Small intestine (tissue), 7 donors: ENCODE results near the gene MTAP. TPM values are rescaled to one million over a fixed set of nuclear protein-coding genes. Genes with fewer than 3 reads are reported as not detected.

ENCODE experiments used
- DNase-seq, 2 donors: peaks; one replicate each; pipeline versions ENCODE4 v3.0.0 to v3.0.0-alpha.2; 2013
- FAIRE-seq: peaks from 2 replicates; lab custom pipeline; 2012; peaks lifted over from hg19 to GRCh38; lab: Jason Lieb, UNC
- H3K27ac ChIP-seq, 3 donors: one replicate each; pipeline ENCODE4 v1.5.1; 2013; ENCODE audit warnings: low read length in 2 of 3, mild to moderate bottlenecking in 2 of 3, control low read depth in 1 of 3, inconsistent platforms in 1 of 3, low read depth in 1 of 3, moderate library complexity in 1 of 3
- H3K27me3 ChIP-seq, 3 donors: one replicate each; pipeline ENCODE4 v1.6.1; 2013; ENCODE audit warnings: low read length in 3 of 3, inconsistent platforms in 1 of 3; ENCODE audit not compliant: control insufficient read depth in 3 of 3, insufficient read depth in 3 of 3
- H3K36me3 ChIP-seq, 3 donors: one replicate each; pipeline ENCODE4 v1.6.1; 2013; ENCODE audit warnings: low read length in 3 of 3, inconsistent platforms in 1 of 3, low read depth in 1 of 3, mild to moderate bottlenecking in 1 of 3, moderate library complexity in 1 of 3; ENCODE audit not compliant: control insufficient read depth in 3 of 3, insufficient read depth in 2 of 3
- H3K4me1 ChIP-seq, 3 donors: one replicate each; pipeline ENCODE4 v1.6.1; 2013; ENCODE audit warnings: low read length in 2 of 3, inconsistent platforms in 1 of 3, low read depth in 1 of 3, mild to moderate bottlenecking in 1 of 3, moderate library complexity in 1 of 3; ENCODE audit not compliant: control insufficient read depth in 3 of 3, insufficient read depth in 2 of 3
- H3K4me3 ChIP-seq, 3 donors: one replicate each; pipeline ENCODE4 v1.5.1; 2013; ENCODE audit warnings: low read length in 3 of 3, control low read depth in 1 of 3, inconsistent platforms in 1 of 3, low read depth in 1 of 3, mild to moderate bottlenecking in 1 of 3, moderate library complexity in 1 of 3
- H3K9me3 ChIP-seq, 2 donors: one replicate each; pipeline ENCODE4 v1.6.1; 2013; ENCODE audit warnings: low read depth in 1 of 2, low read length in 1 of 2; ENCODE audit not compliant: control insufficient read depth in 2 of 2, insufficient read depth in 1 of 2
- WGBS, 3 donors: extraction: QIAGEN DNeasy Blood & Tissue Kit; methylation state at CpG; one replicate each; pipeline ENCODE4 v1.1.7; 2013; 5-methylcytosine and 5-hydroxymethylcytosine counted together
- polyA plus RNA-seq, 4 donors: library from polyadenylated mRNA; stranded (reverse) in 3 of 4; unstranded in 1 of 4; fragments of 200-250 nt in 3 of 4; fragments of 120-200 nt in 1 of 4; gene quantifications; one replicate each; pipeline versions ENCODE4 v1.2.1 to v1.2.3, GENCODE V29; 2013
- donor health status: healthy with polysubstance abuse.
- donor health status: control.
- donor health status: control.
- donor health status: Bipolar disorder and iron deficiency.
- donor health status: healthy.

Gene MTAP
- polyA plus RNA-seq, 4 donors, result 3.0 to 24.4 (median 10.6) TPM

GRCh38 chr9:21806644-21807043 lies 4.2 kb downstream of the MTAP start:
- 92 to 94% (median 93%) methylated on average over 4 of the region's 4 CpGs for WGBS, 3 donors
- FAIRE-seq, result no peak
- peaks cover 1 to 4% (median 3%) of the 10 kb centered on the region in 3 donors for H3K4me1 ChIP-seq

GRCh38 chr9:21810388-21810787 lies 8.0 kb downstream of the MTAP start:
- no peak for FAIRE-seq
- H3K27me3 ChIP-seq, result no peaks in the 10 kb centered on the region
- DNase-seq, result no peak
- H3K4me1 ChIP-seq, result no peaks in the 10 kb centered on the region
- no peak overlapping the region for H3K4me3 ChIP-seq
- no peak overlapping the region for H3K27ac ChIP-seq
- peaks cover 0 to 37% (median 11%) of the 10 kb centered on the region in 3 donors for H3K36me3 ChIP-seq
- H3K9me3 ChIP-seq, result no peaks in the 10 kb centered on the region
- 31 to 51% (median 41%) methylated on average over 2 of the region's 2 CpGs for WGBS, 3 donors

More at GRCh38 chr9:21806644-21807043, 4.2 kb downstream of the MTAP start:
- H3K27me3 ChIP-seq, result no peaks in the 10 kb centered on the region
- H3K36me3 ChIP-seq, result peaks cover 0 to 33% (median 11%) of the 10 kb centered on the region in 3 donors
- H3K9me3 ChIP-seq, result no peaks in the 10 kb centered on the region
- no peak overlapping the region for H3K4me3 ChIP-seq
- no peak overlapping the region for H3K27ac ChIP-seq
- no peak for DNase-seq

- Histone ChIP-seq H3K4me3 (no peak overlapping the region), H3K36me3 (peaks cover 0 to 37% (median 11%) of the 10 kb centered on the region in 3 donors), H3K27me3 (no peaks in the 10 kb centered on the region), H3K4me1 (no peaks in the 10 kb centered on the region), H3K27ac (no peak overlapping the region), H3K9me3 (no peaks in the 10 kb centered on the region)
- FAIRE-seq (no peak), DNase-seq (no peak)
- WGBS, 3 donors, result 89 to 92% (median 91%) methylated on average over 6 of the region's 6 CpGs
Observed at GRCh38 chr9:21810881-21811280, 8.4 kb downstream of the MTAP start.

- DNase-seq, result no peak
- no peaks in the 10 kb centered on the region for H3K27me3 ChIP-seq
- H3K4me3 ChIP-seq, result no peak overlapping the region
- no peaks in the 10 kb centered on the region for H3K4me1 ChIP-seq
- 91 to 94% (median 93%) methylated on average over 3 of the region's 3 CpGs for WGBS, 3 donors
- no peak for FAIRE-seq
- no peak overlapping the region for H3K27ac ChIP-seq
- no peaks in the 10 kb centered on the region for H3K9me3 ChIP-seq
- peaks cover 2 to 29% (median 11%) of the 10 kb centered on the region in 3 donors for H3K36me3 ChIP-seq
Observed at GRCh38 chr9:21811914-21812313, 9.5 kb downstream of the MTAP start.

- DNase-seq (no peak), FAIRE-seq (no peak)
- Histone ChIP-seq H3K9me3 (no peaks in the 10 kb centered on the region), H3K36me3 (peaks cover 4 to 29% (median 11%) of the 10 kb centered on the region in 3 donors), H3K4me3 (no peak overlapping the region), H3K27me3 (no peaks in the 10 kb centered on the region), H3K4me1 (no peaks in the 10 kb centered on the region), H3K27ac (no peak overlapping the region)
- 79 to 82% (median 80%) methylated on average over 2 of the region's 2 CpGs for WGBS, 3 donors
Observed at GRCh38 chr9:21812415-21812814, 10.0 kb downstream of the MTAP start.

DNA sequence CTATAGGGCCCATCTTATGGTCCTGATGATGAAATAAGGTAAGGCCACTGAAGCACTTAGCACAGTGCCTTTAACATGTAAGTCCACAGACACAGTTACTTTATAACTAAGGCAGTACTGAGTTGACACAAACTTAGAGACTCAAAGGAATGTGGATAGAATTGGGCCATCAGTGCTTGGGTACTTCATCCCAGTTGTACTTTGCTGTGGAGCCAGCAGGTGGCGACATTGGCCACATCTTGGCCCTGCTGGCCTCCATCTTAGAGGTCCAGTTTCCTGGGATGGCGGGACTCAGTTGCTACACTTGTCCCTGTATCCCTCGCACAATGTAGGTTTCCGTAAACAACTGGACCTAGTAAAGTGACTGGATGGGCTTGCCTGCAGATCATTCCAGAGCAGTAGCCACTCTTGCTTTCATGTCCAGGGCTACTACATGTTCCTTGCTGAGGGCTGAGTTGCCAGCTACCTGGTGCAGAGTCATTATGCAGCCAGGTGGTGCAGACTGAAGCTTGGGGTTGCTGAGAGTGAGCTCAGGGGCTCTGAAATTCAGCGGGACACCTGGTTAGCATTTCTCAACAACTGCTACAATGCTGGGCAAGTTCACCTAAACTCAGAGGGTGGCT lies 10.6 kb downstream of the MTAP start:
- Histone ChIP-seq H3K36me3 (peaks cover 4 to 31% (median 11%) of the 10 kb centered on the region in 3 donors), H3K27me3 (no peaks in the 10 kb centered on the region), H3K4me3 (no peak overlapping the region), H3K9me3 (no peaks in the 10 kb centered on the region), H3K27ac (peak overlapping the region in 1 of 3 donors; percentile 17), H3K4me1 (no peaks in the 10 kb centered on the region)
- DNase-seq (peak; percentile 70 to 77), FAIRE-seq (no peak)
- WGBS, 3 donors, result 49 to 64% (median 54%) methylated on average over 5 of the region's 5 CpGs

GRCh38 chr9:21813575-21814473 lies 11.4 kb downstream of the MTAP start:
- Histone ChIP-seq H3K27me3 (no peaks in the 10 kb centered on the region), H3K4me1 (no peaks in the 10 kb centered on the region), H3K9me3 (no peaks in the 10 kb centered on the region), H3K4me3 (no peak overlapping the region), H3K36me3 (peaks cover 4 to 31% (median 9%) of the 10 kb centered on the region in 3 donors), H3K27ac (peak overlapping the region in 1 of 3 donors; percentile 17)
- DNase-seq (peak; percentile 88 to 89), FAIRE-seq (peak; percentile 91)
- 55 to 60% (median 57%) methylated on average over 8 of the region's 8 CpGs for WGBS, 3 donors

DNA sequence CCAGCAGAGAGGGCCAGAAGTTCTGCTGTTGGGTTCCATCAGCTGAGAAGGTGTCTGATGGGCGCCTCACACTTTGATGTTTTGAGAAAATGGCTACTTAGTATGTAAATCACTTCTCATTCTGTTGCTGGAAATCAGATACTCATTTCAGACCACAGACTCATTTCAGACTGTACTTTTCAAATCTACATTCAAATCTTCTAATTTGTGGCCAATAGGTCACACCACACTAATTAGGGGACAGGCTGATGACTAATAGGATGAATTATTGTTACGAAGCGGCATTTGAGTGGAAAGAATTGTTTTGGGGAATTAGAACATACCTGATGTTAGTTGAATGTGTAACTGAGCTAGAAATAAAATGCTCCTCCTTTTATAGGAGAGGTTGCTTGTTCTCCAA lies 13.2 kb downstream of the MTAP start:
- DNase-seq (no peak), FAIRE-seq (no peak)
- H3K27me3 ChIP-seq, result no peaks in the 10 kb centered on the region
- H3K27ac ChIP-seq, result no peak overlapping the region
- H3K9me3 ChIP-seq, result no peaks in the 10 kb centered on the region
- peaks cover 2 to 25% (median 4%) of the 10 kb centered on the region in 3 donors for H3K36me3 ChIP-seq
- WGBS, 3 donors, result 89 to 96% (median 91%) methylated on average over 3 of the region's 3 CpGs
- H3K4me3 ChIP-seq, result no peak overlapping the region
- no peaks in the 10 kb centered on the region for H3K4me1 ChIP-seq
